T follicular helper cell (primary cell): ENCODE results near the gene ATP13A1.
A peak's percentile ranks its signal among the peaks of the same experiment; 100 is the strongest.
"Not testable (repeated sequence)": the region's sequence is repeated elsewhere in the genome, so short reads cannot be mapped to it uniquely, and the experiment has no call there.

Experiments used
- DNase-seq: peaks from one replicate; pipeline ENCODE4 v3.0.0-alpha.2; 2020; ENCODE audit warnings: low read depth

Gene ATP13A1

GRCh38 chr19:19619181-19619848, 44.2 kb downstream of the ATP13A1 start:
- no peak for DNase-seq

DNA sequence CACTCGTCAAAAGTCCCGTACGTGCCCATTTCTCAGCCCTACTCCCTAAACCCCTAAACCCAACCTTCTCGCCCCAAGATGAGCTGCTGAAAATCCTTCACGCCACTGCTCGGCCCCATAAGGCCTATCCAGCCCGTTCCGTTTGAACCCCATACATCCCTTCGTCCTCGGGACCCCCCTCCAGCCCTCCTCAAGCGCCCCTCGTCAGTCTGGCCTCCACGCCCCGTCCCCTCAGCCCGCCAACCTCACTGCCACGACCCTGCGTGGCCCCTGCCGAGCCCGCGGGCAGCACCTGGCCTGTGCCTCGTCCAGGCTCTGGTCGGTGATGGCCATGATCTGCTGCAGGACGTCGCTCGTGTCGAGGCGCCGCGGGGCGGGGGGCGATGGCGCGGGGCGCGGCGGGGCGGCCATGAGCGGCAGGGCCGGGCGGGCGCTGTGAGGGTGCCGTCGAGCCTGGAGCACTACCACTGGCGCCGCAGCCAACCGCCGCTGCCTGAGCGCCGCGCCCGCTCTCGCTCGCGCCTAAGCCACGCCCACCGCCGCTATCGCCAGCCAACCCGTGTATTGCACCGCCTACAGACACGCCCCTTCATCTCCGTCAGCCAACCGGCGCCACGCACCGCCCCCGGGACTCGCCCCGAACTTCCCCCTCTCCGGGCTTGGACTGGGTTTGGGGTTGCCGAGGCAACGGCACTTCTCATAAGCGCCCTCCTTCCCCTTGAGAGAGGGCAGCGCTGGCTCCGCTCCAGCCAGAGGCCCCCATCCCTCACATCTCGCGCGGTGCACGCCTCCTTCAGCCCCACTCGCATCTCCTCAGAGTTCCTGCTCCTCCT, 45.0 kb downstream of the ATP13A1 start, which contains the start of gene PBX4:
Gene PBX4, minus strand, starts transcription at position 469 of the 833 bp plus-strand sequence. Its CDS starts 58 bp downstream, at position 411.
- DNase-seq, result peak; percentile 99

DNA sequence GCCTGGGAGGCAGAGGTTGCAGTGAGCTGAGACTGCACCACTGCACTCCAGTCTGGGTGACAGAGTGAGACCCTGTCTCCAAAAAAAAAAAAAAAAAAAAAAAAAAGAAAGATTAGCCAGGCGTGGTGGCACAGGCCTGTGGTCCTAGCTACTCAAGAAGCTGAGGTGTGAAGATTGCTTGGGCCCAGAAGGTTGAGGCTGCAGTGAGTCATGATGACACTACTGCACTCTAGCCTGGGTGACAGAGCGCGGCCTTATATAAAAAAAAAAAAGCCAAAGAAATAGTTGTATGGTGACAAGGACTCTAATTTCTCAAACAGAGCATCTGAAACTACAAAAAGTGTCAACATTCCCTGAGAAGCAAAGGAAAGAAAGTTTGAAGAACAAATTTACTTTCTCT, 48.4 kb downstream of the ATP13A1 start:
- DNase-seq, result no peak

- no peak for DNase-seq
These were observed 50.0 kb downstream of the ATP13A1 start for GRCh38 chr19:19613506-19613905.

DNA sequence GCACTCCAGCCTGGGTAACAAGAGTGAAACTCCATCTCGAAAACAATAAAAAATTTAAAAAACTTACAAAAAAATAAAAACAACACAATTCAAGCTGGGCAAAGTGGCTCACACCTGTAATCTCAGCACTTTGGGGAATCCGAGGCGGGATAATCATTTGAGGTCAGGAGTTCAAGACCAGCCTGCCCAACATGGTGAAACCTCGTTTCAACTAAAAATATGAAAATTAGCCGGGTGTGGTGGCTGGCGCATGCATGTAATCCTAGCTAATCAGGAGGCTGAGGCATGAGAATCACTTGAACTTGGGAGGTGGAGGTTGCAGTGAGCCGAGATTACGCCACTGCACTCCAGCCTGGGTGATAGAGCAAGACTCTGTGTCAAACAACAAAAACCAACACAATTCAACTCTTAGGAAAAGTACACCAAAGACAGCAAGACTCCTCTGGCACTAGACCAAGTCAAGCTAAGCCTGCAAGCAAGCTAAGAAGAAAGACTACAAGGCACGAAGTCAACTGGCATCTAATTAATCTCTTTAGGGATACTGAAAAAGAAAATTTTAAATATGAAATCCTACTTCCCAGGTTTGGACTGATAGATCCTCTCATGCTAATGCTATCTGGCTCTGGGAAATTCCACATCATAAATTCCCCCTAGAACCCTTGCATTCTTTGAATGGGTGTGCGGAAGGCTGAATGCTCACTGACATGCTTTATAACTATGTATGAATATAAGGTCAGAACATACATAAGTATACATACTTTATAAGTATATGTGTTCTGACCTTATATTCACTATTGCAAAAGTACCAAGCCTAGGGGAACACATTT, 52.9 kb downstream of the ATP13A1 start:
- DNase-seq, result no peak

DNA sequence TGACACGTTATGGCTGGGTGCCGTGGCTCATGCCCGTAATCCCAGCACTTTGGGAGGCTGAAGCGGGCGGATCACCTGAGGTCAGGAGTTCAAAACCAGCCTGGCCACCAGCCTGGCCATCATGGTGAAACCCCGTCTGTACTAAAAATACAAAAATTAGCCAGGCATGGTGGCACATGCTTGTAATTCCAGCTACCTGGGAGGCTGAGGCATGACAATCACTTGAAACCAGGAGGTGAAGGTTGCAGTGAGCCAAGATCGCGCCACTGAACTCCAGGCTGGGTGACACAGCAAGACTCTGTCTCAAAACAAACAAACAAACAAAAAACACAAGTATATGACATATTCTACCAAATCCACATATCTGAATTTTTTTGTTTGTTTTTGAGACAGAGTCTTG, 56.8 kb downstream of the ATP13A1 start:
- not testable (repeated sequence) for DNase-seq

DNA sequence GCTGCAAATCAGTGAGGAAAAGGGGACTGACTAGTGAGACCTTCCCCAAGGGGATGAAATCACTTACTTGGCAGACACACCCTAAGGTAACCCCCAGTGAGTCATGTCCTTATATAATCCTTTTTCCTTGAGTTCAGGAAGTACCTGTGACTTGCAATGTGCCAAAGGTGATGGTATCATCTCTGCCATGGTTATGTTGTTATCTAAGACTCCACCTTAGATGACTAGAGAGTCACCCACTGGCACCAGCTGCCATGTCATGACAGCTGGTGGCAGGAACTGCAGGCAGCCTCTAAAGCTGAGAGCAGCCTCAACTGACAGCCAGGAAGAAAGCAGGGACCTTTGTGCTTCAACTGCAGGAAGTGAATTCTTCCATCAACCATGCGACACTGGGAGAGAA, 57.5 kb downstream of the ATP13A1 start:
- peak; percentile 52 for DNase-seq

- no peak for DNase-seq
These were observed 60.7 kb downstream of the ATP13A1 start for GRCh38 chr19:19602713-19603324.

DNA sequence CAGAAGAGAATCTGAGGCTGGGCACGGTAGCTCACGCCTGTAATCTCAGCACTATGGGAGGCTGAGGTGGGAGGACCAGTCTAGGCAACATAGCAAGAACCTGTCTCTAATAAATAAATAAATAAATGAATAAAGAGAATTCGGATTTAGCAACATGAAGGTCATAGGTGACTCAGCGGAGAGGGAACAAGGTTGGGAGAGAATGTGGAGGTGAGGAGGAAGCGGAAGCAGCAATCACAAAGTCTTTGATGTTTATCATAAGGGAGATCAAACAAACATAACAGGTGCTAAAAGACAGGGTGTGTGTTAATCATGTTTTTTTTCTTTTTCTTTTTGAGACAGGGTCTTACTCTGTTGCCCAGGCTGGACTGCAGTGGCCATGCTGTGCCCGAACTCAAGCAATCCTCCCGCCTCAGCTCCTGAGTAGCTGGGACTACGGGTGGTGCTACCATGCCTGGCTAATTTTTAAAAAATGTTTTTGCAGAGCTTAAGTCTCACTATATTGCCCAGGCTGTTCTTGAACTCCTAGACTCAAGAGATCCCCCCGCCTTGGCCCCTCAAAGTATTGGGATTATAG, 61.3 kb downstream of the ATP13A1 start:
- DNase-seq, result peak; percentile 53

- no peak for DNase-seq
These were observed 62.6 kb downstream of the ATP13A1 start for GRCh38 chr19:19600793-19601330.

DNA sequence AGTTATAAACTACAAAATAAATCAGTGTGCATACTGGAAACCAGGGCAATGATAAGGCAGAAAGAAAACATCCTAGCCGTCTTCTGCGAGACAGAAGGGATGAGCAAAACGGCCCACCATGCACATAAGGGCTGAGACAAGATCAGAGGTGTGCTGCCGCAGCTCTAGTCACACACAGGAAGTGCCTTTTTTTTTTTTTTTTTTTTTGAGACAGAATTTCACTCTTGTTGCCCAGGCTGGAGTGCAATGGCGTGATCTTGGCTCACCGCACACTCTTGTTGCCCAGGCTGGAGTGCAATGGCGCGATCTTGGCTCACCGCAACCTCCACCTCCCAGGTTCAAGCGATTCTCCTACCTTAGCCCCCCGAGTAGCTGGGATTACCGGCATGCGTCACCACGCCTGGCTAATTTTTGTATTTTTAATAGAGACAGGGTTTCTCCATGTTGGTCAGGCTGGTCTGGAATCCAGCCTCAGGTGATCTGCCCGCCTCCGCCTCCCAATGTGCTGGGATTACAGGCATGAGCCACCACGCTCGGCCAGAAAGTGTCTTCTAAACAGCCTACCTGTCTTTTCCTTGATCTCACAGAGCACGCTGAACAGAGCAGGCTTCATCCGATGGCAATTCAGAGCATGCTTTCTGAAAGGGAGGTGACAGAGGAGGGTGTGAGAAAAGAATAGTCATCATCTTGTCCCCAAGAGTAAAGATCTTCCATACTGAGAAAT, 64.6 kb downstream of the ATP13A1 start:
- peak; percentile 64 for DNase-seq

- peak; percentile 41 for DNase-seq
These were observed 65.6 kb downstream of the ATP13A1 start for GRCh38 chr19:19597809-19598306.
